ENCODE data around the gene PLD1.

- TF ChIP-seq CTCF (IDR thresholded peaks at IDR 0.05) (no peak), EZH2 (IDR thresholded peaks at IDR 0.05) (no peak)
Observed at GRCh38 chr3:171557173-171557572, 253.1 kb downstream of the PLD1 start.
